Activated T-helper 1 cell treated with anti-CD3 and anti-CD28 coated beads, Interleukin-12 subunit alpha, Interleukin-12 subunit beta, Interleukin-2, Interleukin-4 antibody, amounts not matched to agents 30 ng/mL and 10 ng/mL and 1 ng/mL, durations not matched to agents 14 hours and 24 hours and 36 hours (primary cell): Measurements from ENCODE around the gene ELMOD1. TPM values are rescaled to one million over a fixed set of nuclear protein-coding genes. Genes with fewer than 3 reads are reported as not detected.

Experiments used
- DNase-seq: peaks from one replicate; pipeline ENCODE4 v3.0.0; 2021; ENCODE audit warnings: low spot score
- H3K27ac Mint-ChIP-seq: one replicate; pipeline ENCODE4 v1.8.0; 2021; ENCODE audit warnings: mild to moderate bottlenecking, mixed read lengths
- H3K27me3 Mint-ChIP-seq: one replicate; pipeline ENCODE4 v1.8.0; 2022; ENCODE audit warnings: mild to moderate bottlenecking, moderate library complexity, mixed read lengths; ENCODE audit not compliant: insufficient read depth
- H3K36me3 Mint-ChIP-seq: one replicate; pipeline ENCODE4 v1.8.0; 2021; ENCODE audit warnings: low read depth, mixed read lengths
- H3K4me1 Mint-ChIP-seq: one replicate; pipeline ENCODE4 v1.8.0; 2021; ENCODE audit warnings: low read depth, mixed read lengths
- H3K4me3 Mint-ChIP-seq: one replicate; pipeline ENCODE4 v1.8.0; 2021; ENCODE audit warnings: mild to moderate bottlenecking, moderate library complexity, mixed read lengths
- H3K9me3 Mint-ChIP-seq: one replicate; pipeline ENCODE4 v1.8.0; 2021; ENCODE audit warnings: mixed read lengths
- intact Hi-C: fragments of 100-400 bp; cut with micrococcal nuclease; formaldehyde crosslinking; loops from one replicate; pipeline ENCODE4 v1.15.1; 2024
- total RNA-seq: library from RNA; stranded (reverse); gene quantifications from 2 replicates; pipeline ENCODE4 v1.2.3, GENCODE V29; 2022

The ELMOD1 gene
- total RNA-seq, 1 donor from 2014 or later, result not detected

- intact Hi-C loops, result no loop called here
- no peaks in the 10 kb centered on the region for H3K4me1 Mint-ChIP-seq
- no peaks in the 10 kb centered on the region for H3K9me3 Mint-ChIP-seq
These were observed 70.7 kb downstream of the ELMOD1 start for GRCh38 chr11:107661656-107662055.

DNA sequence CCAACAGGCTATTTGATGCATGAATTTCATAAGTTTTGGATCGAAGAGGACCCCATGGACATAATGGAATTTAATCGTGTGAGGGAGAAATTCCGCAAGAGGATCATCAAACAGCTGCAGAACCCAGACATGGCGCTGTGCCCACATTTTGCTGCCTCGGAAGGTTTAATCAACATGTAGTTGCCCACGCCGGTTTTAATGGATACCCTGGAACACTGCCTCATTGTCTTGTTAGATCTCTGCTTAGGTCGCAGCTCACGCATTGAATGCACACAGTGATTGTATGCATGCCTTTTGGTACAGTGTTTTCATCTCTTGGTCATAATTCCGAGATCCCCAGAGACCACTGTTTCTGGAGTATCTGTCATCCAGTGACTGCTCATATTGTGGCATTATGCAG, 74.1 kb downstream of the ELMOD1 start:
- Mint-ChIP-seq H3K36me3 (no peaks in the 10 kb centered on the region), H3K27ac (no peak overlapping the region), H3K9me3 (no peaks in the 10 kb centered on the region), H3K4me1 (no peaks in the 10 kb centered on the region), H3K4me3 (no peak overlapping the region), H3K27me3 (no peaks in the 10 kb centered on the region)
- intact Hi-C loops, result no loop called here
- DNase-seq, result no peak

More at GRCh38 chr11:107661656-107662055, 70.7 kb downstream of the ELMOD1 start:
- no peak overlapping the region for H3K27ac Mint-ChIP-seq
- DNase-seq, result no peak
- H3K27me3 Mint-ChIP-seq, result no peaks in the 10 kb centered on the region
- H3K4me3 Mint-ChIP-seq, result no peak overlapping the region
- H3K36me3 Mint-ChIP-seq, result no peaks in the 10 kb centered on the region

DNA sequence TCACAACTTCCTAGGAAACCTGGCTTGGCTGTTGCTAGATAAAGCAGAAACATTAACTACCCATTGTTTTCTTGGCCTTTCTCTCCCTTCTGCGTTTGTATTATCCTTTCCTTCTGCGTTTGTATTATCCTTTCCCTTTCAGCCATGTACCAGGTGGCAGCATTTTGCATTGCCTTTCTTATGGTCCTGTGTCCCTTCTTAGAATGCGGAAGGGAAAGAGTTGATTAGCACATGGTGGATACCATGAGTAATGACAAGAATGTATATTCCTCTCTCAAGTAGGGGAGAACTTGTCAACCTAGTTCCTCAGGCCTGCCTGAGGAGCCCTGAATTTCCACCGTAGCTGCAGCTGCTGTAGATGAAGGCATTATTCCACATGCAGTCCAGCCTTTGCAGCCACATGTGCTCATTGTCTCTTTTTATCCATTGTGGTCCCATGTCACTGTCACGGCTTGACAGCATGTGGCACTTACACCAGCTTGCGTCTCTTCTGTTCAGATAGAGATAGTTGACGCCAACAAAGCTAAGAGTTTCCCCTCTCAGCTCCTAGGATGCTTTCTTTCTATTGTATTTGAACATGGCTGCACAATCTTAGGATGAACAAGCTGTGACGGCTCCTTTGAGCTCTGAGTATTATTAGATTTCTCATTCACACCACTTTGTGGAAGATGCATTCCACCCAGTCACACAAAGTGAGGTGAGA, 76.1 kb downstream of the ELMOD1 start:
- no peaks in the 10 kb centered on the region for H3K27me3 Mint-ChIP-seq
- H3K36me3 Mint-ChIP-seq, result no peaks in the 10 kb centered on the region
- H3K27ac Mint-ChIP-seq, result no peak overlapping the region
- intact Hi-C loops, result no loop called here
- H3K4me3 Mint-ChIP-seq, result no peak overlapping the region
- H3K4me1 Mint-ChIP-seq, result no peaks in the 10 kb centered on the region
- no peaks in the 10 kb centered on the region for H3K9me3 Mint-ChIP-seq
- no peak for DNase-seq

DNA sequence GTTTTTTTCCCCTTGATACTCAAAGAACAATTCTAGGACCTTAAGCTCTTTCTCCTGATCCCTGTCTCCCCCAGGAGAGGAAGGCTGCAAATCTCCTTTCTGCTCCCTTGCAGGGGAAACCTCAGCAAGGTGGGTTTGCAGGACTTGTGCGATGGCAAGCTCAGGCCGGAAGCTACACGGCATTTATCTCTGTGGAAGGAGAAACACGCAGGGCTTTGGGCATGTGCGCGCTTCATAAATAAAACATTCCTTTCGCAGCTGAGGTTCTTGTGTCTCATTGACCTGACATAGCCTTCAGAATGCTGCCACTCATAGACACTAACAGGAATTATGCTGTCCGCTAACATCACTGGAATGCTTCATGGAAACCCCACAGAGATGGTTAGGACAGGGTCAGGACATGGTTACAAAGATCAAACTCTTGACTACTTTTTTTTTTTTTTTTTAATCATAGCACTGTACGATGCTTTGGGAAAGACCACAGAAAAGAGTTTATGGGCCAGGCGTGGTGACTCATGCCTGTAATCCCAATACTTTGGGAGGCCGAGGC, 78.3 kb downstream of the ELMOD1 start:
- Mint-ChIP-seq H3K9me3 (no peaks in the 10 kb centered on the region), H3K4me1 (no peaks in the 10 kb centered on the region), H3K27ac (no peak overlapping the region), H3K27me3 (peaks cover 4% of the 10 kb centered on the region), H3K4me3 (no peak overlapping the region), H3K36me3 (no peaks in the 10 kb centered on the region)
- intact Hi-C loops, result no loop called here
- DNase-seq, result no peak

DNA sequence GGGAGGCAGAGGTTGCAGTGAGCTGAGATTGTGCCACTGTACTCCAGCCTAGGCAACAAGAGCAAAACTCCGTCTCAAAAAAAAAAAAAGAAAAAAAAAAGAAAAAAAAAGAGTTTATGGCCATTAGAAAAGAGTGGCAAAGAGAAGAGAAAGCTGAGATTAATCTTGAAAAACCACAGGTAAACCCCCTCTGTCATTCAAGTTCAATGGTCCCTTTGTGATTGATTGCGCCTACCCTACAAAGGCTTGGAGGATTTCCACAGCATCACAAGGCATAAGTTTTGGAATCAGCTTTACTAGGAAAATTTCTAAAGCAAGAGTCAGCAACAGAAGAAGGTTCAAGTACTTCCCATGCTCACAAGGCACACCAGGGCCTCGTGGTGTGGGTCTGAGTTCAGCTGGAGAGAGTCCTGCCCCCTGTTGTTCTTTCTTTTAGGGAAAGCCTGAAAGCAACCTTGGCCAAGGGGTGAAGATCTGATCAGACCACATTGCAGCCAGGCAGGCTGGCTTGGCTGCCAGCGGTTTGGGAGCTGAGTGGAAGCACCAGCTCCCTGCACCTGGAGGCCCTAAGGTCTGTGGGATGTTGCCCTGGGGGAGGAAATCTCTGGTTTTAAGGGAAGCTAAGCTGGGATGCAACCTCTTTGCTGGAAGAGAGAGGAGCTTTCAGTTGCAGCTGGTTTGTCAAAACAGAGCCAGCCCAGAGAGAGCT, 79.1 kb downstream of the ELMOD1 start:
- Mint-ChIP-seq H3K4me1 (no peaks in the 10 kb centered on the region), H3K4me3 (no peak overlapping the region), H3K36me3 (no peaks in the 10 kb centered on the region), H3K9me3 (no peaks in the 10 kb centered on the region), H3K27ac (no peak overlapping the region), H3K27me3 (peaks cover 9% of the 10 kb centered on the region)
- intact Hi-C loops, result no loop called here
- DNase-seq, result no peak

DNA sequence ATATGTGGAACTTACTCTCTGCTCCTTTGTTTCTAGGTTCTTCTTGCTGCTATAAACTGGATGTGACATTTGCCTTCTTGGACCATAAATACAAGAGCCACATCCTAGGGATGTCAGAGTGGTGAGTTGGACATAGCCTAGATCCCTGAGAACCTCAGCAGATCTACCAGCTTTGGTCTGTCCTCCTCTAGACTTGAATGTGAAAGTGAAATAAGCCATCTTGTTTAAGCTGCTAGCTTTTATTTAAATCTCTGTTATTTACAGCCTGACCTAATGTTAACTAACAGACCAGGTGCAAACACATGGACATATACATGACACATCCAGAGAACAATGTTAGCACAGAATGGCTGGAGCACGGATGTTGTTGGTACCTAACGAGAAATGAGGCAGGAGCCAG, 85.0 kb downstream of the ELMOD1 start:
- no peak overlapping the region for H3K4me3 Mint-ChIP-seq
- no peak overlapping the region for H3K27ac Mint-ChIP-seq
- H3K27me3 Mint-ChIP-seq, result peaks cover 14% of the 10 kb centered on the region
- H3K4me1 Mint-ChIP-seq, result no peaks in the 10 kb centered on the region
- no peaks in the 10 kb centered on the region for H3K9me3 Mint-ChIP-seq
- DNase-seq, result no peak
- intact Hi-C loops, result no loop called here
- no peaks in the 10 kb centered on the region for H3K36me3 Mint-ChIP-seq

- no peak overlapping the region for H3K4me3 Mint-ChIP-seq
- H3K36me3 Mint-ChIP-seq, result no peaks in the 10 kb centered on the region
- no peak overlapping the region for H3K27ac Mint-ChIP-seq
- intact Hi-C loops, result no loop called here
- no peak for DNase-seq
- H3K4me1 Mint-ChIP-seq, result no peaks in the 10 kb centered on the region
- H3K9me3 Mint-ChIP-seq, result no peaks in the 10 kb centered on the region
- H3K27me3 Mint-ChIP-seq, result peaks cover 14% of the 10 kb centered on the region
These were observed 85.5 kb downstream of the ELMOD1 start for GRCh38 chr11:107676336-107677057.

DNA sequence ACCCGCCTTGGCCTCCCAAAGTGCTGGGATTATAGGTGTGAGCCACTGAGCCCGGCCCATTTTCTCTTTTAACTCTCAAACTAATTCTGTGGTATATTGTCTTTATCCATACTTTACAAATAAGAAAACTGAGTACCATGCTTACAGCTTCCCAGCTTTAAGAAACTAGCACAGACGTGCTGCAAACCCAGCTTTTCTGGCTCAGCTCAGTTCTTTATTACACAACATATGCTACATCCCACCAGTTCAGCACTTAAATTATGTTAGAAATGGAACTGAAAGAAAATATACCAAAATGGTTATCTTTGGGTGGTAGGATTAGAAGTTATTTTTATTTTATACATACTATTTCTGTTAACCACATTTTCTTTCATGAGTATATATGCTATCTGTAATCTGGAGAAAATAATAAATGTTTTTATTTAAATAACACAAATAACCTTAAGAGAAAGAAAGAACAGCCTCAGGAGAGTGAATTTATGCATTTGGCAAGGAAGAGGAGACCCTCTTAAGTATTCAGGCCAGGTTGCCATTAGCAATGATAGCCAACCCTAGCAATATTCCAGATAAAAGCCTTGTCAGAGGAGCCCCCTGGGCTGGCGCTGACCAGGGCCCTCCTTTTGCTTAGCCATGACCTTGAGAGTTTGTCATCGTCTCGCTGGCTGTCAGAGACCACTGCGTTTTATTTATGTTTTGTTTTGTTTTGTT, 87.1 kb downstream of the ELMOD1 start:
- no peak overlapping the region for H3K27ac Mint-ChIP-seq
- H3K4me3 Mint-ChIP-seq, result no peak overlapping the region
- no peaks in the 10 kb centered on the region for H3K9me3 Mint-ChIP-seq
- peaks cover 19% of the 10 kb centered on the region for H3K27me3 Mint-ChIP-seq
- H3K4me1 Mint-ChIP-seq, result no peaks in the 10 kb centered on the region
- intact Hi-C loops, result no loop called here
- no peaks in the 10 kb centered on the region for H3K36me3 Mint-ChIP-seq
- no peak for DNase-seq

DNA sequence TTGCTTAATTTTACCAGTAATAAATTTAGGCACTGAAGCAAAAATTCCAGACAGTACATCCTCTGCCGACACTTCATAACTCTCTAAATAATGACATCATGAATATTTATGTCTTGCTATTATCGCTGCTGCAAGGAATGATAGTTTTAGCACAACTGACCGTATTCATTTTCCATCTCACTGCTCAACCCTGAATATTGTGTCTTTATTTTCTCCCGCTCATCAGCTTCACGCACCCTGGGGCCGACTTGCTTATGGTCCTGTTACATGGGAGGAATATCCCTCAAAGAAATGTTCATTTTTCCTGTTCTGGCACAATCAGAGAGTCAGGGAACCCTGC, 87.7 kb downstream of the ELMOD1 start:
- H3K27me3 Mint-ChIP-seq, result peaks cover 19% of the 10 kb centered on the region
- no peak for DNase-seq
- H3K9me3 Mint-ChIP-seq, result no peaks in the 10 kb centered on the region
- H3K27ac Mint-ChIP-seq, result no peak overlapping the region
- intact Hi-C loops, result no loop called here
- H3K4me3 Mint-ChIP-seq, result no peak overlapping the region
- H3K36me3 Mint-ChIP-seq, result no peaks in the 10 kb centered on the region
- H3K4me1 Mint-ChIP-seq, result no peaks in the 10 kb centered on the region

DNA sequence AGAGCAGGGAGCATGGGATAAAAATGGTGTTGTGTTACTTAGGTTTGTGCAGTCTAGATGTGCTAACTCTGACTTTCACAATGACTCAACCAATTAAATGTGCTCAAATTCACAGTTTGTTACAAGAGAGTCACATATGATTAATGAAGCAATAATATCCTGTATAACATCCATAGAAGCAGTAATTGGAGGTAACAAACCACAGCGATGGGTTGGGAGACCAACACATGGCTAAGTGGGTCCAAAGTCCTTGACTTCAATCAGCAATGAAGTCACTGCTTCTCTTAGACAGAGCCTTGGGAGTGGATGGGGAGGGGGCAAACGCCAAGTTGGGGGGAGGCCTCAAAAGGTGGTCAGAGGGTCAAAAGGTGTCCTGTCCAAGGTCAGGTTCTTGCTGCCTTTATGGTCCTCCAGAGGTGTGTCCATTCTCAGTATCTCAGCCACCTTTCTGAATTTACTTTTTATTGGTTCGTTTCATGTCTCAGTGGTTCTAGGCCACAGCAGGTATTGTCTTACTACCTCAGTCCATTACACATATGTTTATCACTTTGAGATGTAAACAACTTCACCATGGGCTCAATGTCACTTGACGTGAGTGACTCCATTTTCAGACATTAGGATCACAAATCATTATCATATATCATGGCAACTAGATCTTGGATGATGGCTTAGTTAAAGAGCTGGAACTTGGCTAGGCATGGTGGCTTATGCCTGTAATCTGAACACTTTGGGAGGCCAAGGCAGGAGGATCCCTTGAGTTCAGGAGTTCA, 88.5 kb downstream of the ELMOD1 start:
- H3K4me1 Mint-ChIP-seq, result no peaks in the 10 kb centered on the region
- intact Hi-C loops, result no loop called here
- peaks cover 15% of the 10 kb centered on the region for H3K27me3 Mint-ChIP-seq
- H3K9me3 Mint-ChIP-seq, result no peaks in the 10 kb centered on the region
- no peak overlapping the region for H3K4me3 Mint-ChIP-seq
- no peak for DNase-seq
- no peaks in the 10 kb centered on the region for H3K36me3 Mint-ChIP-seq
- no peak overlapping the region for H3K27ac Mint-ChIP-seq

DNA sequence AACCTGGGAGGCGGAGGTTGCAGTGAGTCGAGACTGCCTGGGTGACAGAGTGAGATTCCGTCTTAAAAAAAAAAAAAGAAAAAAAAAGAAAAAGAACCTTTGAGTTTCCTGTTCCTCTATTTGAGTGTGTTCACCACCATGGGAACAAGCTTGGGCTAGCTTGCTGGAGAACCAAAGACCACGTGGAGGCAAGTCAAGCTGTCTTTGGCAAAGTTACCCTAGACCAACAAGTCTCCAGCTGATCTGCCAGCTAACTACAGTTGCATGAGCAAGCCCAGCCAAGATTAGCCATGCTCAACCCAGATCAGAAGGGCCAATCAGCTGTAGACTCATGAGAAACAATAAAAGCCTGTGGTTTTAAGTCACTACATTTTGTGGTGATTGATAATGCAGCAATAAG, 91.2 kb downstream of the ELMOD1 start:
- intact Hi-C loops, result no loop called here
- H3K4me1 Mint-ChIP-seq, result no peaks in the 10 kb centered on the region
- H3K27me3 Mint-ChIP-seq, result peaks cover 10% of the 10 kb centered on the region
- no peak overlapping the region for H3K4me3 Mint-ChIP-seq
- no peaks in the 10 kb centered on the region for H3K9me3 Mint-ChIP-seq
- no peaks in the 10 kb centered on the region for H3K36me3 Mint-ChIP-seq
- DNase-seq, result no peak
- no peak overlapping the region for H3K27ac Mint-ChIP-seq

DNA sequence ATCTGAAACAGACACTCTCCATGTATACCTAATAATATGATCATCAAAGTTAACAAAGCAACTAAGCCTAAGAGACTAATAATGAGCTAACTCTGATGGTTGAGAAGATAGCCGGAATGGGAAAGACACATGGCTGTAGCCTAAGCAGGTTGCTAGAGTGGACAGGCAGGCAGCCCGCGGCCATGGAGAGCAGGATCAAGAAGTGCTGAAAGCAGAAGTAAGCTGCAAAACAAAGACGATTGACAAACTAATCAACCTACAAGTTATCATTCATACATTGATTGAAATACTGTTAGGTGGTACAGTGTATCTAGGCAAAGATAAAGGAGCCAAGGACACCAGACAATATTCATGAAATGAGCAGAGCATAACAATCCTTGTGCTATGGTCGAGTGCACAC, 91.6 kb downstream of the ELMOD1 start:
- H3K27ac Mint-ChIP-seq, result no peak overlapping the region
- H3K4me1 Mint-ChIP-seq, result no peaks in the 10 kb centered on the region
- no peak for DNase-seq
- H3K27me3 Mint-ChIP-seq, result peaks cover 10% of the 10 kb centered on the region
- no peak overlapping the region for H3K4me3 Mint-ChIP-seq
- H3K9me3 Mint-ChIP-seq, result no peaks in the 10 kb centered on the region
- intact Hi-C loops, result no loop called here
- H3K36me3 Mint-ChIP-seq, result no peaks in the 10 kb centered on the region
